GM12878 (cell line): ENCODE results near the gene ROBO1.

Experiments used
- MTA3 ChIP-seq: IDR thresholded peaks from 2 replicates; pipeline ENCODE4 v1.6.1; 2012; ENCODE audit warnings: low read length, inconsistent platforms, borderline replicate concordance
- MYC ChIP-seq: IDR thresholded peaks from 2 replicates; pipeline ENCODE4 v1.6.1; 2011; ENCODE audit warnings: mild to moderate bottlenecking, low read length, moderate library complexity, inconsistent platforms; ENCODE audit not compliant: insufficient read depth, insufficient replicate concordance, insufficient read length, severe bottlenecking
- POLR2A ChIP-seq: IDR thresholded peaks from 2 replicates; pipeline ENCODE4 v1.6.1; 2011; ENCODE audit warnings: low read depth, mild to moderate bottlenecking, low read length
- POLR2AphosphoS2 ChIP-seq: IDR thresholded peaks from 2 replicates; pipeline ENCODE4 v1.6.1; 2011; ENCODE audit warnings: low read depth, mild to moderate bottlenecking, low read length, improper control_type of control experiment, moderate library complexity
- TF ChIP-seq, protein P1 (sequence below): fragments of 450-650 bp; IDR thresholded peaks from 2 replicates; pipeline ENCODE4 v1.6.1; 2018; ENCODE audit warnings: mild to moderate bottlenecking, low read depth, moderate library complexity; ENCODE audit not compliant: partially characterized antibody

DNA sequence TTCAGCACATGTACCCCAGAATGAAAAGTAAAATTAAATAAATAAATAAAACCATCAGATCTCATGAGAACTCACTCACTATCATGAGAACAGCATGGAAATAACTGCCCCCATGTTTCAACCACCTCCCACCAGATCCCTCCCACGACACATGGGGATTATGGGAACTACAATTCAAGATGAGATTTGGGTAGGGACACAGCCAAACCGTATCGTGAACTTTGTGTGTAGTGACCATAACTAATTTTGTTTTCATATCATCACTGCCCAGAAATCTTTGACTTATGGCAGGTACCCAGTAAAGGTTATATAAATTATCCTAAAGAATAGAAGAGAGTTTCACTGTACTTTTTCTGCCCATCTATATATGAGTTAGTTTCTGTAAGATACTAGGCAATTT, 766.5 kb downstream of the ROBO1 start:
- no peak for TF ChIP-seq POLR2A
- TF ChIP-seq, protein P1, sequence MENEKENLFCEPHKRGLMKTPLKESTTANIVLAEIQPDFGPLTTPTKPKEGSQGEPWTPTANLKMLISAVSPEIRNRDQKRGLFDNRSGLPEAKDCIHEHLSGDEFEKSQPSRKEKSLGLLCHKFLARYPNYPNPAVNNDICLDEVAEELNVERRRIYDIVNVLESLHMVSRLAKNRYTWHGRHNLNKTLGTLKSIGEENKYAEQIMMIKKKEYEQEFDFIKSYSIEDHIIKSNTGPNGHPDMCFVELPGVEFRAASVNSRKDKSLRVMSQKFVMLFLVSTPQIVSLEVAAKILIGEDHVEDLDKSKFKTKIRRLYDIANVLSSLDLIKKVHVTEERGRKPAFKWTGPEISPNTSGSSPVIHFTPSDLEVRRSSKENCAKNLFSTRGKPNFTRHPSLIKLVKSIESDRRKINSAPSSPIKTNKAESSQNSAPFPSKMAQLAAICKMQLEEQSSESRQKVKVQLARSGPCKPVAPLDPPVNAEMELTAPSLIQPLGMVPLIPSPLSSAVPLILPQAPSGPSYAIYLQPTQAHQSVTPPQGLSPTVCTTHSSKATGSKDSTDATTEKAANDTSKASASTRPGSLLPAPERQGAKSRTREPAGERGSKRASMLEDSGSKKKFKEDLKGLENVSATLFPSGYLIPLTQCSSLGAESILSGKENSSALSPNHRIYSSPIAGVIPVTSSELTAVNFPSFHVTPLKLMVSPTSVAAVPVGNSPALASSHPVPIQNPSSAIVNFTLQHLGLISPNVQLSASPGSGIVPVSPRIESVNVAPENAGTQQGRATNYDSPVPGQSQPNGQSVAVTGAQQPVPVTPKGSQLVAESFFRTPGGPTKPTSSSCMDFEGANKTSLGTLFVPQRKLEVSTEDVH, result no peak
- no peak for TF ChIP-seq POLR2AphosphoS2
- no peak for TF ChIP-seq MYC
- TF ChIP-seq MTA3, result no peak
